T-cell (primary cell): ENCODE data around the gene NFKBIZ. TPM values are rescaled to one million over a fixed set of nuclear protein-coding genes. Genes with fewer than 3 reads are reported as not detected.
"Not testable (repeated sequence)": the region's sequence is repeated elsewhere in the genome, so short reads cannot be mapped to it uniquely, and the experiment has no call there.

Experiments used
- ATAC-seq, 4 experiments: fragments of 200-7000 bp in 3 of 4; fragments of 150-1000 bp in 1 of 4; cut with Tn5 transposase; replicated peaks in 1 of 4; 1 replicate in 3 of 4; 2 replicates in 1 of 4; pipeline ENCODE4 v1.10.0; 2021; ENCODE audit warnings: moderate library complexity in 3 of 4, mild to moderate bottlenecking in 2 of 4, moderate number of reproducible peaks in 1 of 4
- CTCF ChIA-PET, 2 donors: fragments of 300-600 bp; sonication (Branson Sonifier 250); formaldehyde crosslinking; loops; one replicate each; lab custom pipeline; 2022; ENCODE audit warnings: antibody characterized with exemption in 2 of 2; lab: Charles Lee
- POLR2A ChIA-PET, 2 donors: fragments of 300-600 bp; sonication (Branson Sonifier 250); formaldehyde crosslinking; loops; one replicate each; lab custom pipeline; 2022; ENCODE audit warnings: antibody characterized with exemption in 2 of 2; lab: Charles Lee
- DNase-seq, 35 experiments: peaks; one replicate each; pipeline versions ENCODE4 v3.0.0 to v3.0.0-alpha.2; 2013 to 2023
- H3K27ac ChIP-seq: one replicate; pipeline ENCODE4 v1.5.1; 2013; ENCODE audit warnings: low read length
- H3K27me3 ChIP-seq, 2 experiments: replicated peaks in 1 of 2; 1 replicate in 1 of 2; 2 replicates in 1 of 2; pipeline versions ENCODE4 v1.6.1 to v1.7.0; 2013; ENCODE audit warnings: low read length in 1 of 2, mixed read lengths in 1 of 2; ENCODE audit not compliant: control insufficient read depth in 2 of 2, insufficient read depth in 2 of 2; ENCODE audit errors: extremely low read depth in 1 of 2
- H3K36me3 ChIP-seq, 2 donors: 1 replicate in 1 of 2; 2 replicates in 1 of 2; pipeline versions ENCODE4 v1.6.1 to v1.7.0; 2013; ENCODE audit warnings: low read length in 1 of 2; ENCODE audit not compliant: control insufficient read depth in 2 of 2, insufficient read depth in 1 of 2; ENCODE audit errors: extremely low read depth in 1 of 2
- H3K4me1 ChIP-seq, 2 experiments: 1 replicate in 1 of 2; 2 replicates in 1 of 2; pipeline versions ENCODE4 v1.6.1 to v1.7.0; 2013; ENCODE audit warnings: low read length in 2 of 2, mixed read lengths in 1 of 2; ENCODE audit not compliant: insufficient read depth in 2 of 2, control insufficient read depth in 1 of 2; ENCODE audit errors: extremely low read depth in 1 of 2
- H3K4me3 ChIP-seq, 2 donors: 1 replicate in 1 of 2; 2 replicates in 1 of 2; pipeline versions ENCODE4 v1.5.1 to v1.7.0; 2013; ENCODE audit warnings: mild to moderate bottlenecking in 2 of 2, low read length in 1 of 2, moderate library complexity in 1 of 2; ENCODE audit not compliant: control insufficient read depth in 1 of 2; ENCODE audit errors: extremely low read depth in 1 of 2
- H3K9me3 ChIP-seq: 2 replicates; pipeline ENCODE4 v1.7.0; 2013
- H3K27ac Mint-ChIP-seq, 2 donors: one replicate each; pipeline ENCODE4 v1.8.0; 2020 to 2021; ENCODE audit warnings: mild to moderate bottlenecking in 2 of 2, mixed read lengths in 2 of 2
- H3K27me3 Mint-ChIP-seq, 2 donors: one replicate each; pipeline ENCODE4 v1.8.0; 2021 to 2022; ENCODE audit warnings: mixed read lengths in 2 of 2
- H3K36me3 Mint-ChIP-seq: one replicate; pipeline ENCODE4 v1.8.0; 2021; ENCODE audit warnings: mixed read lengths
- H3K4me1 Mint-ChIP-seq, 3 donors: one replicate each; pipeline ENCODE4 v1.8.0; 2020 to 2022; ENCODE audit warnings: mixed read lengths in 3 of 3, mild to moderate bottlenecking in 1 of 3
- H3K4me3 Mint-ChIP-seq, 3 donors: one replicate each; pipeline ENCODE4 v1.8.0; 2020 to 2022; ENCODE audit warnings: mild to moderate bottlenecking in 3 of 3, mixed read lengths in 3 of 3, moderate library complexity in 3 of 3
- H3K9me3 Mint-ChIP-seq, 3 donors: one replicate each; pipeline ENCODE4 v1.8.0; 2020 to 2022; ENCODE audit warnings: mixed read lengths in 3 of 3
- WGBS: methylation state at CpG from one replicate; pipeline ENCODE4 v1.1.5; 2013; ENCODE audit warnings: missing lambda C conversion rate; ENCODE audit not compliant: insufficient coverage; 5-methylcytosine and 5-hydroxymethylcytosine counted together
- total RNA-seq, 35 experiments: library from RNA in 6 of 35; stranded (reverse) in 6 of 35; fragments of 120-200 nt in 1 of 35; gene quantifications; one replicate each; pipeline versions ENCODE4 v1.2.1 to v1.2.4 and lab custom pipeline; 2013 to 2026

The NFKBIZ gene
- total RNA-seq, 5 donors from 2014 or later (not counting 1 experiment from before 2014, with no cell fraction given) = 130 to 720 (median 132) TPM

- no peak overlapping the region for H3K4me3 ChIP-seq
- peaks cover 0 to 6% of the 10 kb centered on the region in 2 experiments for H3K4me1 ChIP-seq
- no peaks in the 10 kb centered on the region for H3K27me3 ChIP-seq
- H3K36me3 Mint-ChIP-seq = peaks cover 55% of the 10 kb centered on the region
- H3K9me3 Mint-ChIP-seq = no peaks in the 10 kb centered on the region
- no peak overlapping the region for H3K27ac ChIP-seq
- H3K4me1 Mint-ChIP-seq = peaks cover 44 to 50% (median 50%) of the 10 kb centered on the region in 3 donors
- 92% methylated on average over 2 of the region's 5 CpGs for WGBS
- H3K36me3 ChIP-seq = peaks cover 0 to 60% of the 10 kb centered on the region in 2 donors
- H3K4me3 Mint-ChIP-seq = no peak overlapping the region
- H3K27me3 Mint-ChIP-seq = no peaks in the 10 kb centered on the region
- CTCF ChIA-PET = no interaction called here
- ATAC-seq (no peak), DNase-seq (no peak)
- H3K27ac Mint-ChIP-seq = no peak overlapping the region
- H3K9me3 ChIP-seq = no peaks in the 10 kb centered on the region
- POLR2A ChIA-PET = interaction anchor here (0.6 to 1.3 kb wide), 5 partner anchors 9 to 220 kb away, joined by 3 to 5 read pairs (median 4); no protein-coding TSS in a partner anchor
Observed at GRCh38 chr3:101859882-101860448, 10.7 kb downstream of the NFKBIZ start.

DNA sequence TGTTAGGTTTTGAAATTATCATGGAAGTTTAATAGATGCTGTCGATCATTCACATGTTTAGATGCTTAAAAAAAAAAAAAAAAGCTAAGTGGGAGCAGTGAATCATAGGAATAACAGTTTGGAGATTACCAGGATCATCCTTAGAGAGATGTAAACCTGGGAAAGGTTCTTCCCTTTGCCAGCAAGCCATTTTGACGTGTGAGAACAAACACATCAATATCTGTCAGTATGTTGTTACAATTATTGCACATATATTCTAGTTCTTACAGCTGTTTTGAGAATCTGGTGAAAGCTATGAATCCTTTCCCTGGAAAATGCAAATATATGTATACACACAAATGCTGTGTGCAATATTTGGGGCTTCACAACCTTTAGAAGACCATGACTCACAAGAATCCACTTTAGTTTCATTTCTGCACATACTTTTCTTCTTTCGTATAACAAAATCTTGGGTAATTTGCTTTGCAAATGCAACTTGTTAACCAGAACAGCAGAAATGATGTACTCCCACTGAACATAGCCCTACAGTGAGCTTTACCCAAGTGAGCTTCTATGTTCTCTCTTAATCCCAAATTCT lies 12.0 kb downstream of the NFKBIZ start:
- DNase-seq (no peak), ATAC-seq (peak in 2 of 4 experiments; percentile 9 to 15)
- Mint-ChIP-seq H3K36me3 (peaks cover 46% of the 10 kb centered on the region), H3K27me3 (no peaks in the 10 kb centered on the region), H3K9me3 (no peaks in the 10 kb centered on the region), H3K4me1 (peaks cover 36 to 40% (median 37%) of the 10 kb centered on the region in 3 donors), H3K27ac (peak overlapping the region; percentile 24 to 25), H3K4me3 (no peak overlapping the region)
- H3K4me3 ChIP-seq = no peak overlapping the region
- H3K9me3 ChIP-seq = no peaks in the 10 kb centered on the region
- CTCF ChIA-PET = interaction anchor here (0.6 to 0.7 kb wide), 3 partner anchors 9 to 364 kb away, joined by 3 to 5 read pairs (median 3); no protein-coding TSS in a partner anchor
- H3K36me3 ChIP-seq = peaks cover 0 to 48% of the 10 kb centered on the region in 2 donors
- H3K27me3 ChIP-seq = no peaks in the 10 kb centered on the region
- POLR2A ChIA-PET = interaction anchor here (0.5 to 1.3 kb wide), 7 partner anchors 9 to 1723 kb away, joined by 3 to 20 read pairs (median 3); no protein-coding TSS in a partner anchor
- WGBS = no CpG with 5 or more reads among the region's 3 CpGs
- H3K4me1 ChIP-seq = peaks cover 0 to 4% of the 10 kb centered on the region in 2 experiments
- H3K27ac ChIP-seq = no peak overlapping the region

DNA sequence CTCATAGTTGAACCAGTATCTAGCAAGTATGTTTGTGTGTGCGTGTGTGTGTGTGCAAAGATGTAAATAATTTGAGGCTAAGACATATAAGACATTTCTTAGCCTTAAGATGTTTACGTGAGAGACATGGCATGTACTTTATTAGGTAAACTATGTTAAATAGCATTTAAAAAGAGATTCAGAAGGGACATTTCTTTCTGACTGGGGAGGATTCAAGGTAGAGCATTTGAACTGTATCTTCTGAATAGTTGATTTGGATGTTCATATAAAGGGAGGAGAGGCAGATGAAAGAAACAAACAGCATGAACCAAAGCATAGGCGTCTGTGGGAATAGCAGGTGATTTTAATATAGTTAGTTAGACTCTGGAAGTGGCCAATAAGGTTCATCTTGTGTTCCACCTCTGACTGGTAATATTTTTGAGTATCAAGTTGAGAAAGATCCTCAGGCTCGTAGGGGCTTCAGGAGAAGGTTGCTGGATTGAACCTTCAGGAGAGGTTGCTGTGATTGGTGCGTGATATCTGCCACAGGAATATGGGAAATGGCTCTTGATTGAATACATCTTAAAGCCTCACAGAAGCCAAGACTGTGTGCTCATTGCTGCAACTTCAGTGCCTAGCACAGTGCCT lies 12.6 kb downstream of the NFKBIZ start:
- DNase-seq = no peak
- CTCF ChIA-PET = interaction anchor here in 1 of 2 donors (0.6 to 0.7 kb wide), 2 partner anchors 59 to 363 kb away, joined by 3 read pairs; no protein-coding TSS in a partner anchor
- WGBS = 89% methylated on average over 3 of the region's 5 CpGs

GRCh38 chr3:101862416-101863165 lies 13.3 kb downstream of the NFKBIZ start:
- Histone ChIP-seq H3K36me3 (peaks cover 0 to 35% of the 10 kb centered on the region in 2 donors), H3K27me3 (no peaks in the 10 kb centered on the region), H3K4me1 (no peaks in the 10 kb centered on the region), H3K4me3 (no peak overlapping the region), H3K27ac (no peak overlapping the region), H3K9me3 (no peaks in the 10 kb centered on the region)
- Mint-ChIP-seq H3K36me3 (peaks cover 36% of the 10 kb centered on the region), H3K4me3 (no peak overlapping the region), H3K27ac (peak overlapping the region; percentile 31 to 60), H3K9me3 (no peaks in the 10 kb centered on the region), H3K27me3 (no peaks in the 10 kb centered on the region), H3K4me1 (peaks cover 25 to 27% (median 25%) of the 10 kb centered on the region in 3 donors)
- ChIA-PET CTCF (no interaction called here), POLR2A (no interaction called here)
- WGBS = no CpG with 5 or more reads among the region's 3 CpGs
- DNase-seq (no peak), ATAC-seq (peak in 3 of 4 experiments; percentile 13 to 25 (median 22))

More for the DNA sequence above, 12.6 kb downstream of the NFKBIZ start:
- no peaks in the 10 kb centered on the region for H3K9me3 ChIP-seq
- no peaks in the 10 kb centered on the region for H3K27me3 ChIP-seq
- ATAC-seq = peak in 1 of 4 experiments; percentile 13
- Mint-ChIP-seq H3K4me1 (peaks cover 31 to 34% (median 32%) of the 10 kb centered on the region in 3 donors), H3K27ac (peak overlapping the region; percentile 24 to 25), H3K27me3 (no peaks in the 10 kb centered on the region), H3K36me3 (peaks cover 43% of the 10 kb centered on the region), H3K9me3 (no peaks in the 10 kb centered on the region), H3K4me3 (no peak overlapping the region)
- peaks cover 0 to 4% of the 10 kb centered on the region in 2 experiments for H3K4me1 ChIP-seq
- no peak overlapping the region for H3K4me3 ChIP-seq
- no peak overlapping the region for H3K27ac ChIP-seq
- peaks cover 0 to 42% of the 10 kb centered on the region in 2 donors for H3K36me3 ChIP-seq
- POLR2A ChIA-PET = interaction anchor here (0.6 to 1.3 kb wide), 6 partner anchors 10 to 342 kb away, joined by 3 to 20 read pairs (median 4); no protein-coding TSS in a partner anchor

GRCh38 chr3:101864926-101865325 lies 15.6 kb downstream of the NFKBIZ start:
- Mint-ChIP-seq H3K4me1 (peaks cover 7 to 14% (median 10%) of the 10 kb centered on the region in 3 donors), H3K36me3 (peaks cover 15% of the 10 kb centered on the region)
- ATAC-seq, H3K4me3 ChIP-seq, H3K27ac ChIP-seq, H3K4me1 ChIP-seq, DNase-seq, H3K9me3 ChIP-seq, H3K27me3 ChIP-seq, H3K27me3 Mint-ChIP-seq, H3K27ac Mint-ChIP-seq, H3K4me3 Mint-ChIP-seq, H3K9me3 Mint-ChIP-seq: not testable (repeated sequence)
- 100% methylated on average over 4 of the region's 7 CpGs for WGBS
- POLR2A ChIA-PET = interaction anchor here (0.6 to 1.5 kb wide), 3 partner anchors 12 to 1469 kb away, joined by 3 to 6 read pairs (median 5); no protein-coding TSS in a partner anchor
- peaks cover 0 to 16% of the 10 kb centered on the region in 2 donors for H3K36me3 ChIP-seq
- CTCF ChIA-PET = interaction anchor here in 1 of 2 donors (1.3 to 1.7 kb wide), 2 partner anchors 51 to 360 kb away, joined by 4 to 5 read pairs; no protein-coding TSS in a partner anchor
